HG02571 (cell line): ENCODE data around the gene SNRK.

ENCODE experiments used
- ATAC-seq: cut with Tn5 transposase; IDR thresholded peaks from one replicate; pipeline ENCODE4 v1.9.1; 2021; ENCODE audit warnings: mild to moderate bottlenecking, moderate library complexity; ENCODE audit not compliant: unreplicated experiment

The SNRK gene

DNA sequence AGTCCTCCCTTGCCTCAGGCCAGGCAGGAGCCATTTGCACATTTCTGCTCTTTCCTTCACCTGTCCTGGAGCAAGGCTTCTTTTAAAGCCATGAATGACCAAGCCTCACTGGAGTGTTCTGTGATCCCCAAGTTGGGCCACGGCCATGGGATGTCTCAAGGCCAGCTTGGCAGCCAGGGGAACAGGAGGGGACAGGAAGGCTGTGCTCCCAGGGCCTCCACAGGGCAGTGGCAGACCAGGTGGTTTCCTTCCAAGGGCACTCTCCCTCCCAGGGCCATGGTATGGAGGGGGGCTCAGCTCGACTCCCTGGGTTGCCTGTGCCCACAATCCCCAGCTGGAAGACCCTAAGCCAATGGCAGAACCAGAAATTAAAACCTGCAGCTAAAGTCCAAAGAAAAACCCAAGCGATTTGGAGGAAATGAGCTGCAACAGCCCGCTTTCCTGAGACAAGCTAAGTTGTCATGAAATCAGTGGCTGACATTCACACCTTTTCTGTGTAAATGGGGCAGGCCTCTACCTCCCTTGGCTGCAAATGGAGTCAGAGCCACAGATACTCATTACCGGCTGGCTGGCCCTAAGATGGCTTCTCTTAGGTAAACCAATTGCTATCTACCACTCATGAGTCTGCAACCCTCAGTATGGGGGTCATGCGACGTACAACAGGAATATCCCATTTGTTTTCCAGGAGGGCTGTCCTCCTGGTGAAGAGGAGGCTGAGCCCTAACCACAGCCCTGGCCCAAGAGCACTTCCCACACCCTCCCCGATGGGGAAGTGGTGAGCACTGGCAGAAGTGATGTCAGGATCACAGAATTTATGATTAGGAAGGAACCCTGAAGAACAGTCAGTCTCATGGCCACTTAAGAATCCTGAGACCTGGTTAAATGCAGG, 83.3 kb downstream of the SNRK start:
- ATAC-seq, result no peak

DNA sequence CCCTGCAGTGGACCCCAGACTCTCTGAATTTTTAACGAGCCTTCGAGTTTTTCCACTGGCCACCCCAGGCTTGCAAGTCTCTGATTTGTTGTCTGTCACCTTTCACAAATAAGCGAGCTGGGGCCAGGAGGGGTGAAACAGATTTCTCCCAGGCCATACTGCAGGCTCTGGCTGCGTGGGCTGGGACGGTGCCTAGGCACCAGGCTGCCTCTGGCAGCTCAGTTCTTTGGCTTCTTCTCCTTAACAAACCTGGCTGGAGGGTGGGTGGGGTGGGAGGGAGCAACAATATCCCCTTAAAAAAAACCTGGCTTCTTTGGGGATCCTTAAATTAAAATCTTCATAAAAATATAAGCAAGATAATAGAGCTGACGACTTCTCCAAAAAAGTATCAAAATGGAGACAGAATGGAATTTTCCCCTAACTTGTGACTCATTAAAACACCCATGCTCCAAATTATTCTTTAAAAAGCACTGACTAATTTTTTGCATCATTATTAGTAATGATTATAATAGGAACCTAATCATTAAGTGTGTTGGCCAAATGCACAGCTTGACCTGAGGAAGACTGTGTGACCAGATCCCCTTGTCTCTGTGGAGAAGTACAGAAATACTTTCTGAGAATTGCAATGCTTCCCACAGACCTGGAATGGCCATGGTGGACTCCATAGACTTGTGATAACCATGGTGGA, 84.1 kb downstream of the SNRK start:
- ATAC-seq, result no peak

DNA sequence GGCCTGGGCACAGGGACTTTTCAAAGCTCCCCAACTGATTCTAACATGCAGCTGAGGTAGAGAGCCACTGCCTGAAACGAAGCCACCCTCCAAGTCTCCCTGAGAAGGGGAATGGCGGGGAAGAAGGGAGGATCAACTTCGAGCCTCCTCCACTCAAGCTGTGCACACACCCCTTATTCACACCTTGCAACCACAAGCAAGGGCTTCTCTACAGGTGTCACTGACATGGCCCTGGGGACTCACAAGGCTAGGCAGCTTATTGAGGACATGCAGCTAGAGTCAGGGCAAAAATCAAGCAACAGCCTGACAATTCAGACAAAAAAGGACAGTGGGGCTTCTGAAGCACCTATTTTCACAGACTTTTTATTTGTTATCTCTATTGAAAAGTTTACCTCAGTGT, 85.2 kb downstream of the SNRK start:
- ATAC-seq, result no peak

GRCh38 chr3:43372007-43372740, 85.8 kb downstream of the SNRK start:
- no peak for ATAC-seq

GRCh38 chr3:43372809-43373559, 86.6 kb downstream of the SNRK start:
- no peak for ATAC-seq

DNA sequence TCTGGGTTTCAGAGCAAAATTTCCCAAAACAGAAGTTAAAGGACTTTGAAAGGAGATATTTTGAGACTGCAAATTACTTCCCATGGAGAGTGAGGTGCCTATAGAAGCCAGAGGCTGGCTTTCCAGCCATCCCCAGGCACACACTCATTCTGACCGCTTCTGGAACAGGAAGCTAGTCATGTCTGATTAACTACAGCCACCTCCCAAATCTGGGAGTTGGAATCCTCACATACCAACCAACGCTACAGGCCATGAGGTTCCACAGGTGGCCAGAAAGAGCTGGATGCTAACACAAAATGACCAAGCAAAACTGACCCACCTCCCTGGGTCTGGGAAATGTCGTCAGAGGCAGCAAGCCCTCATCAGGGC, 87.2 kb downstream of the SNRK start:
- no peak for ATAC-seq

DNA sequence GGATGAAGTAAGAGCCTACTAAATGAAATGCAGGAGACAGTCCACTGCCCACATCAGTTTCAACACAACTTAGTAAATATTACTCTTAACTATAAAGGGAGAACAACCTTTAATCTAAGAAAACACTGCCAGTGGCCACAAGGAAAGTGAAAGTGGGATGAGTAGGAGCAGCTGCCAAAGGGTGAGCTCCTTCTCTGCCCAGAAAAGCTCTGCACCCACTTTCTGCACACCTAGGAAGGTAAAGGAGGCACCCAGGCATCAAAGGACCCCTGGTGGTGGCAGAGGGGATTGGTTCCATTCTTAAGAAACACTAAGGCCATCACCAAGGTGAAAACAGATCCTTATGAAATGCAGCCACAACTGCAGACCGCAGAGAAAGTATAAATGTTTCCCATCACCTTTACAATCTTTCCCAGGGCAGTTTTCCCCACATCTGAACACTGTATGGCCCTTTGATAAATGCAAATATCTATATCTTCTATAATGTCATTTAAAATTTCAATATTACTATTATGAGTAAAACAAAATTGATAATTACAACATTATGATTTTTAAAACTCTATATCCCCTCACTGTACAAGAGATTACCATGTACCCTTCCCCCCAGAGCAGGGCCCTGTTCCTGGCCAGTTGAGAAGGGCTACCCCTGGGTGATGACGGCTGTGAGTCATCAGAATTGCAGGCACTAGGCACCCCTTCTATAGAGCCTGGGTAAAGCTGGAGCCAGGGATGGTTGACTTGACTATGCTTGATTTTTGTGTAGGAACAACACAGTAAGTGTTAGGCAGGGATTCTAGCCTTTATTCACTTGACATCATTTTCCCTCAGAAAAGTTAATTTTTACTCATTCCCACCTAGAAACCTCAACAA, 92.0 kb downstream of the SNRK start:
- ATAC-seq, result no peak

- ATAC-seq, result no peak
Measured at GRCh38 chr3:43379343-43379742, 93.0 kb downstream of the SNRK start.

- ATAC-seq, result no peak
Measured at GRCh38 chr3:43388175-43388574, 101.8 kb downstream of the SNRK start.

DNA sequence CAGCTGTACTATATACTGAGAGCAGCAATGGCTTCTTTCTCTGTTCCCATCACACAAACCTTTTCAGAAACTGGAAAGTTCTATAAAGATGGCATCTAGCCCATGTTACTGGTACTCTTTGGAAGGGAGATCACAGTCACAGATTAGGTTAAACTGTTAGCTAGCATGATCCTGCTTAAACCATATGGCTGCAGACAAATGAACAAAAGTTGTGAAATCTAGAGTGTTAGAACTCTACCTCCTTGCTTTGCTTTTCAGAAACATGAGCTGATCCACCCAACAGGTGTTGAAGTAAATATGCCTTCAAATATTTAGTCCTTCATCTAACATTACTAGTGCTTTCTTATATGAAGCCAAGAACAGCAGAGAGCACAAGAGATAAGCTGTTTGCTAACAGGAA, 102.6 kb downstream of the SNRK start:
- ATAC-seq, result no peak

DNA sequence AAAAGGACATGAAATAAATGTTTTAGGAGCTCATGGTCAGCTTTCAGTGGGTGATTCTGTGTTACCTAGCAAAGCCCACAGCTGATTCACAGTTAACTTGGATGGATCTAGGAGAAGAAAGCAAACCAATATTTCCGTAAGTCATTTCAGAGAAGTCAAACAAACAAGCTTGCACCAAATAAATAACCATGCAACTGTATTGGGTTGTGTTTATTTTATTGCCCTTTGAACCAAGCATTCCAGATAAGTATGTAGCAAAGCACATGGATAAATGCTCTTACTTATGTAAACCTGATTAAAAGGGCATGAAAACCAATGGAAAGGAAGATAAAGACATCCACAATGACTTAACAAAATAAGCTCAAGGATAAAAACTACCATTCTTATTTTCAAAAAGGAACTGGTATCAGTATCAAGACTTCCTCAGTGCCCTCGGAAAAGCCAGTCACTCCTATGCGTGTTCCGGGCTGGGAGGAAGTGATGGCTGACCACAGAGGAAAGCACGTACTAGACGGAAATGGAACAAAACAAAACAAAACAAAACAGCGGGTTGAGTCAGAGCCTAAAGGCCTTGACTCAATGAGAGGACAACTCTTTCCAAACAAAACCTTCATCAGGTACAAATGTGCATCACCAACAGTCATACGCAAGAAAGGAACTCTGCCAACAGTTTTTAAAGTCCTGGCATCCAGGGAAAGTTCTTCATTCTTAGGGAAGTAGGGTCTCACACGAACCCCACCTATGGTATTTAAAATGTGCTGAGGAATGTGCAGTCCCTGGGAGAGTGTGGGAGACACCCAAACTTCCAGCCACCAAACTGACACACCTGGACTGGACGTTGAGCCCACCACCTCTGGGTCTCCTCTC, 103.3 kb downstream of the SNRK start:
- ATAC-seq, result peak; percentile 44

DNA sequence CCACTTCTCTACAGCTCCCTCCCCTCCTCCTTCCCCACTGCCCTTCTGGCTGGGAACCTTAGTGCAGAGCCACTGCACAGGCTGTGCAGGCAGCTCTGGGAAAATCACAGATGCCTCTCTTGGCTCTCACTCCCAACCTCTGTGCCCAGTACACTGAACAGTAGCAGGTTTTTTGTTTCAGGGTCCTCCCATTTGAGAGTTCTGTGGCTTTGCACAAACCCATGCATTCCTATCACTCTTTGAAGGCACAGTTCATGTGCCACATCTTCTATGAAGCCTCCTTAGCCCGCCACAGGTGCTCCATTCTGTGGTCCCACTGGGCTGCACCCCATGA, 103.9 kb downstream of the SNRK start:
- no peak for ATAC-seq

DNA sequence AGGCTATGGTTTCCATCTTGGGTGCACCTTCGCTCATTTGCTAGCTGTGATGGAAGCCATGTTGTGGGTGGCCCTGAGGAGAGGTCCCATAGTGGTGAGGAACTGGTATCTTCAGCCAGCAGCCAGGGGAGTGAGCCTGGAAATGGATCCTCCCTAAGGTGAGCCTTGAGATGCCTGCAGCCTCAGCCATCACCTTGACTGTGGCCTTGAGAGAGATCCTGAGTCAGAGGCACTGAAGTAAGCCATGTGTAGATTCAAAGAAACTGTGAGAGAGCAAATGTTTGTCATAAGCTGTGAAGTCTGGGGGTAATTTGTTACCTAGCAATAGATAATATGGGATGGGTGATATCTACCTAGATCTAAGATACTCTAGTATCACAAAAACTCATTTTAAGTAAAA, 105.3 kb downstream of the SNRK start:
- no peak for ATAC-seq

- no peak for ATAC-seq
Measured at GRCh38 chr3:43394041-43394554, 107.8 kb downstream of the SNRK start.

- no peak for ATAC-seq
Measured at GRCh38 chr3:43399034-43399433, 112.7 kb downstream of the SNRK start.

DNA sequence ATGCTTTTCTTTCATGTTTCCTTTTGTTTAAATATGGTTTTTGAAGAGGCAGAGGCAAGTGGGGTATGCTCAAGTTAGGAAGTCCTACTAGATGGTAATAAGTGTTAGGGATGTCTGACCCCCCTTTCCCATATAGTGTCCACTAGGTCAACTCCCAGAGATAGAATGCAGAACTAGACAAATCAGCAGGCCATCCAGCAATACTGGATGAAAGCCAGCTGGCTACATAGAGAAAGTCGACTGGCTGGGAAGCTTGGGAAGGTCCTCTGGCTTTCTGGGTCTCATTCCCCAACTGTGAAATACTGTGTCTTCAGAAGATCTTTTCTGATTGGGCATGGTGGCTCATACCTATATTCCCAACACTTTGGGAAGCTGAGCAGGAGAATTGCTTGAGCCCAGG, 113.8 kb downstream of the SNRK start:
- ATAC-seq, result no peak
